Measurements from ENCODE around the gene MAP3K14.
"Not testable (repeated sequence)": the region's sequence is repeated elsewhere in the genome, so short reads cannot be mapped to it uniquely, and the experiment has no call there.

Gene MAP3K14

GRCh38 chr17:45315648-45316433 lies 979 bp downstream of the MAP3K14 start:
- DNase-seq (ENCODE audit: low spot score), result no peak

GRCh38 chr17:45314741-45315647 lies 1.8 kb downstream of the MAP3K14 start:
- no peak for DNase-seq (ENCODE audit: low spot score)

GRCh38 chr17:45313996-45314740 lies 2.7 kb downstream of the MAP3K14 start:
- no peak for DNase-seq (ENCODE audit: low spot score)

GRCh38 chr17:45313421-45313771 lies 3.4 kb downstream of the MAP3K14 start:
- no peak for DNase-seq (ENCODE audit: low spot score)

- no peak for DNase-seq (ENCODE audit: low spot score)
Observed at GRCh38 chr17:45312477-45313420, 4.1 kb downstream of the MAP3K14 start.

GRCh38 chr17:45311760-45312476 lies 4.9 kb downstream of the MAP3K14 start:
- DNase-seq (ENCODE audit: low spot score), result peak; percentile 33

GRCh38 chr17:45311401-45311759 lies 5.4 kb downstream of the MAP3K14 start:
- DNase-seq (ENCODE audit: low spot score), result no peak

GRCh38 chr17:45310380-45311324 lies 6.2 kb downstream of the MAP3K14 start:
- no peak for DNase-seq (ENCODE audit: low spot score)

GRCh38 chr17:45309400-45309799 lies 7.4 kb downstream of the MAP3K14 start:
- DNase-seq (ENCODE audit: low spot score), result no peak

GRCh38 chr17:45308840-45309239 lies 8.0 kb downstream of the MAP3K14 start:
- DNase-seq (ENCODE audit: low spot score), result no peak

- no peak for DNase-seq (ENCODE audit: low spot score)
Observed at GRCh38 chr17:45308016-45308365, 8.8 kb downstream of the MAP3K14 start.

- DNase-seq (ENCODE audit: low spot score), result peak; percentile 72
Observed at GRCh38 chr17:45307290-45308015, 9.4 kb downstream of the MAP3K14 start.

GRCh38 chr17:45306623-45307022 lies 10.2 kb downstream of the MAP3K14 start:
- no peak for DNase-seq (ENCODE audit: low spot score)

- no peak for DNase-seq (ENCODE audit: low spot score)
Observed at GRCh38 chr17:45306094-45306493, 10.7 kb downstream of the MAP3K14 start.

GRCh38 chr17:45305530-45306087 lies 11.2 kb downstream of the MAP3K14 start:
- DNase-seq (ENCODE audit: low spot score), result no peak

GRCh38 chr17:45302649-45303173 lies 14.1 kb downstream of the MAP3K14 start:
- peak; percentile 52 for DNase-seq (ENCODE audit: low spot score)

GRCh38 chr17:45302220-45302619 lies 14.6 kb downstream of the MAP3K14 start:
- not testable (repeated sequence) for DNase-seq (ENCODE audit: low spot score)

GRCh38 chr17:45301674-45302073 lies 15.1 kb downstream of the MAP3K14 start:
- DNase-seq (ENCODE audit: low spot score), result no peak
